NK-92 (cell line): ENCODE measurements around the gene PSMD9.
A peak's percentile ranks its signal among the peaks of the same experiment; 100 is the strongest.
"Not testable (repeated sequence)": the region's sequence is repeated elsewhere in the genome, so short reads cannot be mapped to it uniquely, and the experiment has no call there.

Experiments used
- DNase-seq: peaks from one replicate; lab custom pipeline; 2025; ENCODE audit not compliant: unreplicated experiment; lab: John Stamatoyannopoulos, UW

PSMD9 gene, protein sequence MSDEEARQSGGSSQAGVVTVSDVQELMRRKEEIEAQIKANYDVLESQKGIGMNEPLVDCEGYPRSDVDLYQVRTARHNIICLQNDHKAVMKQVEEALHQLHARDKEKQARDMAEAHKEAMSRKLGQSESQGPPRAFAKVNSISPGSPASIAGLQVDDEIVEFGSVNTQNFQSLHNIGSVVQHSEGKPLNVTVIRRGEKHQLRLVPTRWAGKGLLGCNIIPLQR

DNA sequence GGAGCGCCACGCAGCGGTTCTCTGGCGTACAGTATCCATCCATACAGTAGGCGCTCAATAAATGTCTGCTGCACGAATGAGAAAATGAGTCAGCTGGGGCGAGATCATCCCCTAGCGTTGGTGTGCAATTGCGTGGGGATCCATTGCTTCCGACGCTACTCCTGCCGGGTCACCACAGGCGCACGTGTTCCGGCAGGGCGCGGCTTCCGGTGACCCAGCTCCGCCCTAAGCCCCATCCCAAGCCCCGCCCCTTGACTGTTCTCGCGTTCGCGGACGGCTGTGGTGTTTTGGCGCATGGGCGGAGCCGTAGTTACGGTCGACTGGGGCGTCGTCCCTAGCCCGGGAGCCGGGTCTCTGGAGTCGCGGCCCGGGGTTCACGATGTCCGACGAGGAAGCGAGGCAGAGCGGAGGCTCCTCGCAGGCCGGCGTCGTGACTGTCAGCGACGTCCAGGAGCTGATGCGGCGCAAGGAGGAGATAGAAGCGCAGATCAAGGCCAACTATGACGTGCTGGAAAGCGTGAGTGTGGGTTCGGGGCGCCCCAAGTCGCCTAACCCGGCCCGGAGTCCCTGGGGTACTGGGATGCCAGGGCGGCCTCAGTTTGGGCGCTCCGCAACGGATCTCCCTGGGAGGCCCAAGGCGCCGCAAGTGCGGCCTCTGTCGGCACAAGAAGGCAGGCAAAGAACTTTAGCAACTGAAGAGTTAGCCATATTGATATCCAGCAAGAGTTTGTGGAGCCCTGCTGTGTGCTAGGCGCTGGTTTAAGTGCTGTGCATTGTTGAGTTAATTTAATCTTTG, at the start of gene PSMD9:
Gene PSMD9 (plus strand): TSS at position 313 of the 796 bp plus-strand sequence. CDS start 67 bp downstream, at position 380.
- DNase-seq = peak; percentile 77

DNA sequence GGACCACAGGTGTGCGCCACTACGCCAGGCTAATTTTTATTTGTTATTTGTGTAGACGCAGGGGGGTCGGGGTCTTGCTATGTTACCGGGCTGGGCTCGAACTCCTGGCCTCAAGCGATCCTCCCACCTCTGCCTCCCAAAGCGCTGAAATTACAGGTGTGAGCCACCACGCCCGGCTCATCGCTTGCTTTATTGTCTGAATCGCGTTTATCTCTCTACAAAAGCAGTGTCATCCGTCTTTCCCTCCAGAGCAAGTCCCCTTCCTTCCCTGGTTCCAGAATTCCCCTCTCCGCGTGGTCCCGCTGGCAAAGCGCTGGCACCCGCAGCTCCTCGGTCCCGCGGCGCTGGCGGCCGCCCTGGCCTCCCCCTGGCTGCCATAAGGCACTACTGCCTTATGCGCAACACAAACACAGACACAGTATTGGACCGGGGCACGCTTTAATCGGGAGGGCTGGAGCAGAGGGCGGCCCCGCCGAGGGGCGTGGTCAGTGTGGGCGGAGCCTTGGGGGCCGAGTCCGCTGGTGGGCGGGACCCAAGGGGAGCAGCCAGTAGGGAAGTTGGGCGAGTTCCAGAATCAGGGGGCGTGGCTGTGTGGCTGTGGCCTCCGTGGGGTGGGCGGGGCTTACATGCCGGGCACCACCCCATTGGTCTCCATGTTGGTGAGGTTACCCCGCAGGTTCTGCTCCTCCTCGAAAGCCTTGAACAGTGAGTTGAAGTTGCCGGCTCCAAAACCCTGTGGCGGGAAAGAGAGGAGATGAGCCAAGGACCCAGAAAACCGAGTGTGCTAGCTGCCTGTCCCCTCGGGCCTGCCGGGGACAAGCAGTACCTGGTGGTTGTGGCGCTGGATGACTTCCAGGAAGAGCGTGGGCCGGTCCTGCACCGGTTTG, 49.2 kb upstream of the PSMD9 start:
- DNase-seq = peak; percentile 92

DNA sequence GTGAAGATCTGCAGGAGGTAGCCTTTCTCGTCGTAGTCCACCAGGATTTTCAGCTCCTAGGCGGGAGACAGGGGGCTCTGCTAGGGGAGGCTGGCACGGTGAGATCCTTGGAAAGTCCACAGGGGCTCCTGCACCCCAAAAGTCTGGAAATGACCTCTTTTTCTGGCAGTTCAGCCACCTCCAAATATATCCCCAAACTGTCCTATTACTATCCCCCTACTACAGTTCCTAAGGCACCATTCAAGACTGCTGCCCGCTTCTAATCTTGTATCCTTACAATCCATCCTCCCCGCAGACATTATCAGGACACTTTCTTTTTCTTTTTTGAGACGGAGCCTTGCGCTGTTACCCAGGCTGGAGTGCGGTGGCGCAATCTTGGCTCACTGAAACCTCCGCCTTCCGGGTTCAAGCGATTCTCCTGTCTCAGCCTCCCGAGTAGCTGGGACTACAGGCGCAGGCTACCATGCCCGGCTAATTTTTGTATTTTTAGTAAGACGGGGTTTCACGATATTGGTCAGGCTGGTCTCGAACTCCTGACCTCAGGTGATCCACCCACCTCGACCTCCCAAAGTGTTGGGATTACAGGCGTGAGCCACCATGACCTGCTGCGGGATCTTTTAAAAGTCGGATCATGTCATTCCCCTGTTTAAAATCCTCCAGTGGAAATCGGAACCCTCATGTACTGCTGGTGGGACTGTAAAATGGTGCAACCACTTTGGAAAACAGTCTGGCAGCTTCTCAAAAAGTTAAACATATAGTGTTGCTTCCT, 48.4 kb upstream of the PSMD9 start:
- no peak for DNase-seq

DNA sequence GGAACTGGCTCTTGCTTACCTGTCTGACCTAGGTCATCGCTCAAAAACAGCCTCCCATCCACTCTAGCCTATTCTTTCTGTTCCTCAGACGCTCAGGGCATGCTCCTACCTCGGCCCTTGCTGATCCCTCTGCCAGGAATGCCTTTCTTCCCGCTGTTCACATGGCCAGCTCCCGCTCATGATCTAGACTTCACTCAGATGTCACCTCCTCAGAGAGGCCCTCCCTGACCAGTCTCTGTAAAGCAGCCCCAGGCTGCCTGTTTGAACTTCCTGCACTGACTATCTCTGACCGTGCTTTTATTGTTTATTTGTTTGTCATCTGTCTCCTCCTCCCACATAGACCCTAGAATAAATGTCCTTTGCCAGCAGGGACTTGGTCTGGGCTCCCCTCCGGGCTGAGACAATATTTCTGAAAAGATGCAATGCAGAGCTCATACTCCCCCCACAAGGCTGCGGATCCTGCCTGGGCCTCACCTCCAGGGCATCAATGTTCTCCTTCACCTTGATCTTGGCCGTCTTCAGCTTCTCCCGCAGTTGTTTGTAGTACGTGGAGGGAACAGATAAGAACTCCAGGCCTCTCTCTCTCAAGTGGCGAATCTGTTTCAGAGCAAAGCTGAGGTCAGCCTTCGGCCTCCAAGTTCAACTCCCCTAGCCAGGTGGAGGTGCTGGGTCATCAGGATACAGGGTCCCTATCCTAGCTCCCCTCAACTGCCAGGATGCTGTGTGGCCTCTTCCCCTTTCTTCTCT, 45.2 kb upstream of the PSMD9 start:
- no peak for DNase-seq

DNA sequence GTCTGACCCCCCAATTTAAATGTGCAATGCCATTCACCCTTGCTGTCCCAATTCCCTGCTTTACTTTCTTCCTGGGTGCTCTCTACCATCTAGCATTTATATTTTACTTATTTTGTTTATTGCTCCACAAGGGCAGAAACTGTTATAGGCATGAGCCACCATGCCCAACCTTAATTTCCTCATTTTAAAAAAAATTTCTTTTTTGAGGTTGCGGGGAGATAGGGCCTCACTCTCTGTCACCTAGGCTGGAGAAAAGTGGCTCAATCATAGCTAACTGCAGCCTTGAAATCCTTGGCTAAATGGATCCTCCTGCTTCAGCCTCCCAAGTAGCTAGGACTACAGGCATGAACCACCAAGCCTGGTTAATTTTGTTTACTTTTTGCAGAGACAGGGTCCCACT, 42.9 kb upstream of the PSMD9 start:
- DNase-seq = no peak

DNA sequence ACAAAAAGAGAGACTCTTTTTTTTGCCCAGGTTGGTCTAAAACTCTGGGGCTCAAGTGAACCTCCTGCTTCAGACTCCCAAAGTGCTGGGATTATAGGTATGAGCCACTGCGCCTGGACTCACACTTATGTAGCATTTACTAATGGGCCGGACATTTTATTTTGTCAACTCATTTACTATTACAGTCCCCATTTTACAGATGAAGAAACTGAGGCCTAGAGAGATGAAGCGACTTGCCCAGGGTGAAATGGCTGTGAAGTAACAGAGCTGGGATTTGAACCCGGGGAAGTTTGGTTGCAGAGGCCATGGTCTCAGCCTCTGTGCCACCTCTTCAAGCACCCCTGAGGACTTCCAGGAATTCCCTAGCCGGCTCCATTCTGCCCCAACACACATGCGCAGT, 39.4 kb upstream of the PSMD9 start:
- no peak for DNase-seq

DNA sequence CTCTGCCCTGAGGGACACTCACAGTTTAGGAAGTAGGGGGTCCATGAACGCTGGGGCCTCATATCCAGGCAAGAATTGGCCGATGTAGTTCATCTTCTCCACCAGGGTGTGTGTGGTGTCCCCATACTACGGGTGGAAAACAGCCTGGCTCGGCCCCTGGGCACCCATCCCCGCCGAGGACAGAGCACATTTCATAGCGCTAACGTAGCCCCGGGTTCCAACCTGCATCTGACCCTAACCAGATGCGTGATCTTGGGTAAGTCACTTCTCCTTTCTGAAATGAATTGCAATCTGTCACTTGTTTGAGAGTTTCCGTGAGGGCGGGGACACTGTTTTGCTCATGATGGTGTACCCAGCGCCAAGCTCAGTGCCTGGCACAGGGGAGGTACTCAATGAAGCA, 38.9 kb upstream of the PSMD9 start:
- DNase-seq = no peak

DNA sequence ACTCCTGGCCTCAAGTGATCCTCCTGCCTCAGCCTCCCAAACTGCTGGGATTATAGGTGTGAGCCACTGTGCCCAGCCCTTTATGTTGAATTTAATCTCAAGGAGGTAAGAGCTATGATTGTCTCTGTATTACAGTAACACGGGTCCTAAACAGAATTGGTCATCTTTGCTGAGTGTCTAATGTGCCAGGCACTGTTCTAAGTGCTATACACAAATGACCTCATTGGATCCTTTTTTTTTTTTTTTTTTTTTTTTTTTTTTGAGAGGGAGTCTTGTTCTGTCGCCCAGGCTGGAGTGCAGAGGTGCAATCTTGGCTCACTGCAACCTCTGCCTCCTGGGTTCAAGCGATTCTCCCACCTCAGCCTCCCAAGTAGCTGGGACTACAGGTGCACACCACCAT, 36.2 kb upstream of the PSMD9 start:
- not testable (repeated sequence) for DNase-seq

DNA sequence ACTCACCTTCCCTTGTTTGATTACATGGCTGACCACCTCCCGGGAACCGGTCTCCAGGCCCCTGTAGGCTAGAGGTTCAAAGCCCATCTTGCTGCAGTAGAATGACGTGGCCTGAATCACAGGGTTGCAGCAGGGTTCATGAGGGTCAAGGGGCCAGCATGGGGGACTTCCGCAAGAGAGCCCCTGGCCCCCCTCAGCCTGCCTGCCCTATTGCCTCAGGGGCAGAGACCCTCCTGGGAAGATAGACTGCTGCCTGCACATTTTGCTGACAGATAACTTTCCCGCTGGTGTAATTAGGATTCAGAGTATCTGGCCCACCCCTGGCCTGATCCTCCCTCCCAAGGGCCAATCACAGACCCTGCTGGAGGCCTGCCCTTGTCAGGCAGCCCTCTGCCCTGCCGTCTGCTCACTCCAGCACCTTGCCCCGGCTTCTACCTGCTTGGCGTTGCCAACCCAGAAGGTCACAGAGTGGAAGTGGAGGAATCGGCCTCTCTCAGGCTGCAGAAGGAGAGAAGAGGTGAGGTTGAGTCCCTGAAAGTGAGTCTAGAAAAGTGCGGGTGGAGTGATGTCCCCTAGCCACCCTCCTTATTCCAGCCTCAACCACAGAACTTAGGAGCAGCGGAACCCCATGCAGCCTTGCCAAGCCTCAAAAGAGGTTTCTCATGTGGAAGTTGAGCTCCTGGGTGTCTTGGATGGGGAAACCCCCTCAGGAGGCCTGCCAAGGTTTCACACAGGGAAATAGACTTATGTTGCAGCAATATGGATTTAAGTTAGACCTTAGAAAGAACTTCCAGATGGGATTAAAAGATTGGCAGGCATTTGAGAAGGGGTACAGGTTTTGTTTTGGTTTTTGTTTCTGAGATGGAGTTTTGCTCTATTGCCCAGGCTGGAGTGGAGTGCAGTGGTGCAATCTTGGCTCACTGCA, 31.0 kb upstream of the PSMD9 start:
- DNase-seq = no peak

DNA sequence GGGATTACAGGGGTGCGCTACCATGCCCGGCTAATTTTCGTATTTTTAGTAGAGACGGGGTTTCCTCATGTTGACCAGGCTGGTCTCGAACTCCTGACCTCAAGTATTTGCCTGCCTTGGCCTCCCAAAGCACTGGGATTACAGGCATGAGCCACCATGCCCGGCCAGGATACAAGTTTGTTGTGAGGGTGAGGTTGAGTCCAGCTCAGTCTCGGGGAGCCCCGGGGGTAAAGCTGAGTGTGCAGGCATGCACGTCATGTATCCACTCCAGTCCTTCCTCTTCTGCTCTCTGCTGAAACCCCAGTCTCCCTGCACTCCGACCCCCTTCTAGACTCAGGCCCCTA, 30.3 kb upstream of the PSMD9 start:
- no peak for DNase-seq

DNA sequence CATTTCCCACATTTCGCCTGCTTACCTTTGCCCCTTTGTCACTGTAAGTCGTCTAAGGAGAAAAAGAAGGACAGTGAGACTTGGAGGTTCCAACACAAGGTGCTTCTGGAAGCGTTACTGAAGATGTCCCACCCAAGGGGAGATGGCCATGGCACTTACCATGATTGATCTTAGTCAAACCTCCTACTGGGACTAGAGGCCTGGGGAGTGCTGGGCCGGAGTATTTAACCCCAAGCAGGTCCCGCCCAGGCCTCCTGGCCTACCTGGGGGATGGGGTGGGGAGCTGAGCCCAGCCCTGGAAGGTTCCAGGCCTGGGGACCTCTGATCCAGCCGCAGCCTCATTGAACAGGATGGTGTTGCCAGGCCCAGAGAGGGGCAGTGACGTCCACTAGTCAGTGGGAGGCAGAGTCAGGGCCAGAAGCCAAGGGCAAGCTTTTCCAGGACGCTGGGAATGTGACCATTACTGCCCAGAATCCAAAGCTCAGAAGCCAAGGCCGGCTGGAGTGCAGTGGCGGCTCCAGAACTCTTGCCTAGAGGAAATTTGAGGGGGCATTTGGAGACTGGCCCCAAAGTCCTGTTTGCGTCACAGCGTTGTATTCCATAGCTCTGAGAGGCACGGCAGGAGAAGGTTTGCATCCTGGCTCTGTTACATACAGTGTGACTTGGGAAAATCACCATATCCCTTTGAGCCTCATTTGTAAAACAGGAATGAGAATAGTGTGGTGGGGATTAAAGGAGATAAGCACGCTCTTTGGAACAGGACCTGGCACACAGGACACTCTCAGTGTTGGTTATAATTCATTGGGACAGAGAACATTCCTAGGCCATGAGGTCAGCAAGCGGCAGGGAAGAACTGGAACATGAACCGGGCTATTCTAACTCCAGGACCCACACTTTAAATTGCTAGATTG, 29.7 kb upstream of the PSMD9 start, which contains the start of gene HPD:
Gene HPD (minus strand): TSS at position 198 of the 911 bp plus-strand sequence. CDS start 36 bp downstream, at position 162.
- no peak for DNase-seq

DNA sequence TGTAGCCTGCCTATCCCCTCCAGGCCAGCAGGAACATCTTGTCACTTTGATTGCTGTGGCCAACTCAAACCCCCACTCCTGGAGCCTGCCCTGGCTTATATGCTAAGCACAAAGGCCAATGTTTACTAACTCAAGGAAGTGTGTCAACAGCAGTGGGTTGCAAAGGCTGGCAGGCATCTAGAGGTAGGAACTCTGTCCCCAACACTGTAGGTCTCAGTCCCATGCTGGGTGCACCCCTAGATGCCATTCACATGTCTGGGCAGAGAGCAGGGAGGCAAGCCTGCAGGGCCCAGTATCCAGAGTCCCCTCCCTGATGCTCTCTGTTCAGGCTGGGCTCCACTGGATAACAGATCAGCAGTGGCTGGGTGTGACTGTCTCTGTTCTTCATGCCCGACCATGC, 28.3 kb upstream of the PSMD9 start:
- no peak for DNase-seq

DNA sequence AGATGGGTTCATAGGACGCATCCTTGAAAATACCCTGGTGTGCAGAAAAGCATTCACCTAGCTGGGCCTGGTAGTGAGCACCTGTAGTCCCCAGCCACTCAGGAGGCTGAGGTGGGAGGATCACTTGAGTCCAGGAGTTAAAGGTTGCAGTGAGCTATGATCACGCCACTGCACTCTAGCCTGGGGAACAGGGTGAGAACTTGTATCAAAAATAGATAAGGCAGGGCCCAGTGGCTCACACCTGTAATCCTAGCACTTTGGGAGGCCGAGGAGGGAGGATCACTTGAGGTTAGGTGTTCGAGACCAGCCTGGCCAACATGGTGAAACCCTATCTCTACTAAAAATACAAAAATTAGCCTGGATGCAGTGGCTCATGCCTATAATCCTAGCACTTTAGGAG, 27.9 kb upstream of the PSMD9 start:
- DNase-seq = not testable (repeated sequence)

DNA sequence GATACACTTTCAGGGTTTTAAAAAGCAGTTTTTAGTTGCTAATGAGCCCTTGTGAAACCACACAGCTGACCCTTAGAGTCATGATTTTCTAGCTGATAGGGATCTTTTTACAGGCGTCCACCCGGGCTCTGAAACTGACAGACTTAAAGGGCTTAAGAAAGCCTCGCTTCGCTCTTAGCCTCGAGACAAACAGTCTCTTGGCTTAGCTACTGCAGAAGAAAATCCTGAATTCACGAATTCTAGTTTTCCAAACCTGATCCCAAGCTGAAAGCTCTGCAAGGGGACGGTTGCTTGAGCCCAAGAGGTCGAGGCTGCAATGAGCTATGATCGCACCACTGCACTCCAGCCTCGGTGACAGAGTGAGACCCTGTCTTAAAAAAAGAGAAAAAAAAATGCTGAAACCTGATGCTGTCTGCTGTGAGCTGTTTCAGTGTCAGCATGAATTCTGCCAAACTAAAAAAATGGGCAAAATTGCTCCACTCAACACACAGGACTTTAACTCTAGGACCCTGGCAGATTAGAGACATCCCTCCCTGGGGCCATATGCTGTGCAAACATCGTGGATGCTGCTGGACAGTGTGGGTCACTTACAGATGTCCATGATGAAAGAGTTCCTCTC, 26.8 kb upstream of the PSMD9 start:
- no peak for DNase-seq

DNA sequence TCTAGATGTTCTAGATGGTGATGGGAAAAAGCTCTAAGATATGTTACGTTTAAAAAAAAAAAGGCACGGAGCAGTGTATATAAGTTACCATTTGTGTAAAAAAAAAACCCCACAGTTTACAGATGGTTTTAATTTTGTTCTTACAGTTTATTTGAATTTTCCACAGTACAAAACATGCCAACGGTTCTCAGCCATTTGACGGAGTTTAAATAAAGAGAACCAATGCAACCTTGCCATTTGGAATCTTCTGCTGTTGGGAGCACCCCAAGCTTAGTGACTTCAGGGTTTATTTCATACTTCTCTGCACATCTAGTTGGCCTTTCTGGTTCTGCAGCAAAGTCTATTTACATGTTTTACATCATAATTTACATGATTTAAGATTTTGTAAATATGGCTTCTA, 22.3 kb upstream of the PSMD9 start:
- DNase-seq = no peak

DNA sequence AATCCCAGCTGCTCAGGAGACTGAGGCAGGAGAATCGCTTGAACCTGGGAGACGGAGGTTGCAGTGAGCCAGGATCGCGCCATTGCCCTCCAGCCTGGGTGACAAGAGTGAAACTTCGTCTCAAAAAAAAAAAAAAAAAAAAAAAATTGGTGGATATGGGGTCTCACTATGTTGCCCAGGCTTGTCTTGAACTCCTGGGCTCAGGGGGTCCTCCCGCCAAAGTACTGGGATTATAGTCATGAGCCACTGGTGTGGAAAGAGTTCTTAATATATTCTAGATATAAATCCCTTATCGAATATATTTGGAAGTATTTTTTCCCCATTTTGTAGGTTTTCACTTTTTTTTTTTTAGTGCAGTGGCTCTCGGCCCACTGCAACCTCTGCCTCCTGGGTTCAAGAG, 19.4 kb upstream of the PSMD9 start:
- DNase-seq = not testable (repeated sequence)

DNA sequence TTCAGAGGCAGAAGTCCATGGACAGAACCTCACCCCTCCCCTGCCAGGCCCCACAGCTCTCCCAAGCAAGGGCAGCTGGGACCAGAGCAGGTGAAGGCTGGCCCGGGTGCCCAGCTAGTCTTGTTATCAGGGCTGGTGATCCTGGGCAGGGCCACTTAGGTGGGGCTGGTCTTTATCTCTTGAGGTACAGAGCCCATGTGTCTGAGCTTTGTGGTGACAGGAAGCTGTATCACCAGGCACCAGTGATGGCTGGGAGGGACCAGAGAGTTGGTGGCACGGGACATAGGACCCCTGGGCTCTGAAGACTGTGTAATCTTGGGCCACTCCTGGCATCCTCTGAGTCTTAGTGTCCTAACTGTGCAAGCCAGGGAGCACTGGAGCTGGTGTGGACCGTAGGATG, 17.1 kb upstream of the PSMD9 start:
- no peak for DNase-seq
